ENCODE results near the gene NT5DC4. TPM values are rescaled to one million over a fixed set of nuclear protein-coding genes. Genes with fewer than 3 reads are reported as not detected.

The NT5DC4 gene
- total RNA-seq, 2 donors from 2014 or later, result not detected

DNA sequence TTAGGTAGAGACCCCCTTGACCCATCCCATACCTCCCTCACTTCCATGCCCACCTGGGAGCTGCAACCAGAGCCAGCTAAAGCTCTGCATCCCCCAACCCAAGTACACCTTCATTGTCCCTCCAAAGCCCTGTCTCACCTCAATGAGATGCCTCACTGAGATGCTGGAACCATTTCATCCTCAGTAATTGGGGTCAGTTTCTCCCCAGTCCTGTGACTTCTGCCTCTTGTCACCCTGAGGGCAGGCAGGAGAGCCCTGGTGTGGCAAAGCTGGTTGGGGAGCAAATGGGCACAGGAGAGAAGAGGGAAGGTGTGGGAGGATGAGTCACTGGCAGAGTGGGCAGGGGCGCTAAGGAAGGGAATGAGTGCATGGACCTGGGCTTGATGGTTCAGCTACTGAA lies 27.9 kb upstream of the NT5DC4 start:
- no peak overlapping the region for H3K27ac ChIP-seq
- no peak for DNase-seq
- no peak overlapping the region for H3K4me3 ChIP-seq
- TF ChIP-seq, protein P1, sequence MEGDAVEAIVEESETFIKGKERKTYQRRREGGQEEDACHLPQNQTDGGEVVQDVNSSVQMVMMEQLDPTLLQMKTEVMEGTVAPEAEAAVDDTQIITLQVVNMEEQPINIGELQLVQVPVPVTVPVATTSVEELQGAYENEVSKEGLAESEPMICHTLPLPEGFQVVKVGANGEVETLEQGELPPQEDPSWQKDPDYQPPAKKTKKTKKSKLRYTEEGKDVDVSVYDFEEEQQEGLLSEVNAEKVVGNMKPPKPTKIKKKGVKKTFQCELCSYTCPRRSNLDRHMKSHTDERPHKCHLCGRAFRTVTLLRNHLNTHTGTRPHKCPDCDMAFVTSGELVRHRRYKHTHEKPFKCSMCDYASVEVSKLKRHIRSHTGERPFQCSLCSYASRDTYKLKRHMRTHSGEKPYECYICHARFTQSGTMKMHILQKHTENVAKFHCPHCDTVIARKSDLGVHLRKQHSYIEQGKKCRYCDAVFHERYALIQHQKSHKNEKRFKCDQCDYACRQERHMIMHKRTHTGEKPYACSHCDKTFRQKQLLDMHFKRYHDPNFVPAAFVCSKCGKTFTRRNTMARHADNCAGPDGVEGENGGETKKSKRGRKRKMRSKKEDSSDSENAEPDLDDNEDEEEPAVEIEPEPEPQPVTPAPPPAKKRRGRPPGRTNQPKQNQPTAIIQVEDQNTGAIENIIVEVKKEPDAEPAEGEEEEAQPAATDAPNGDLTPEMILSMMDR (IDR thresholded peaks at IDR 0.05), result no peak
- H3K4me1 ChIP-seq, result peaks cover 5% of the 10 kb centered on the region
- no peaks in the 10 kb centered on the region for H3K9me3 ChIP-seq
- intact Hi-C loops (cut with DNase I), result no loop called here
- H3K9ac ChIP-seq (ENCODE audit: low read depth in 2 of 2, low read length in 2 of 2), result no peak overlapping the region
- no peaks in the 10 kb centered on the region for H3K27me3 ChIP-seq
- H3K36me3 ChIP-seq, result no peaks in the 10 kb centered on the region

GRCh38 chr2:112693596-112693995 lies 27.2 kb upstream of the NT5DC4 start:
- Histone ChIP-seq H3K4me3 (no peak overlapping the region), H3K9ac (ENCODE audit: low read depth in 2 of 2, low read length in 2 of 2) (no peak overlapping the region), H3K36me3 (no peaks in the 10 kb centered on the region), H3K27ac (no peak overlapping the region), H3K27me3 (no peaks in the 10 kb centered on the region), H3K9me3 (no peaks in the 10 kb centered on the region), H3K4me1 (peaks cover 5% of the 10 kb centered on the region)
- TF ChIP-seq, protein P1 (IDR thresholded peaks at IDR 0.05), result no peak
- intact Hi-C loops (cut with DNase I), result no loop called here
- DNase-seq, result no peak

GRCh38 chr2:112694182-112694581 lies 26.6 kb upstream of the NT5DC4 start:
- Histone ChIP-seq H3K36me3 (no peaks in the 10 kb centered on the region), H3K4me3 (no peak overlapping the region), H3K27me3 (no peaks in the 10 kb centered on the region), H3K27ac (no peak overlapping the region), H3K9me3 (no peaks in the 10 kb centered on the region), H3K9ac (ENCODE audit: low read depth in 2 of 2, low read length in 2 of 2) (no peak overlapping the region), H3K4me1 (peaks cover 5% of the 10 kb centered on the region)
- intact Hi-C loops (cut with DNase I), result no loop called here
- TF ChIP-seq, protein P1 (IDR thresholded peaks at IDR 0.05), result no peak
- DNase-seq, result no peak

- H3K9ac ChIP-seq (ENCODE audit: low read depth in 2 of 2, low read length in 2 of 2), result no peak overlapping the region
- no peaks in the 10 kb centered on the region for H3K9me3 ChIP-seq
- H3K4me3 ChIP-seq, result no peak overlapping the region
- no peaks in the 10 kb centered on the region for H3K4me1 ChIP-seq
- TF ChIP-seq, protein P1 (IDR thresholded peaks at IDR 0.05), result no peak
- no peaks in the 10 kb centered on the region for H3K27me3 ChIP-seq
- intact Hi-C loops (cut with DNase I), result no loop called here
- no peaks in the 10 kb centered on the region for H3K36me3 ChIP-seq
- DNase-seq, result no peak
- H3K27ac ChIP-seq, result no peak overlapping the region
Measured at GRCh38 chr2:112698834-112699515, 21.8 kb upstream of the NT5DC4 start.

- H3K9me3 ChIP-seq, result no peaks in the 10 kb centered on the region
- no peak overlapping the region for H3K9ac ChIP-seq (ENCODE audit: low read depth in 2 of 2, low read length in 2 of 2)
- intact Hi-C loops (cut with DNase I), result no loop called here
- no peak for DNase-seq
- H3K4me1 ChIP-seq, result no peaks in the 10 kb centered on the region
- H3K27ac ChIP-seq, result peak overlapping the region; percentile 41
- TF ChIP-seq, protein P1 (IDR thresholded peaks at IDR 0.05), result no peak
- H3K36me3 ChIP-seq, result no peaks in the 10 kb centered on the region
- no peaks in the 10 kb centered on the region for H3K27me3 ChIP-seq
- H3K4me3 ChIP-seq, result no peak overlapping the region
Measured at GRCh38 chr2:112699984-112700667, 20.7 kb upstream of the NT5DC4 start.

All from colonic mucosa (tissue), 4 donors.